ENCODE measurements around the gene TBCEL.
"Not testable (repeated sequence)": the region's sequence is repeated elsewhere in the genome, so short reads cannot be mapped to it uniquely, and the experiment has no call there.

The TBCEL gene

GRCh38 chr11:121106812-121107211, 82.9 kb downstream of the TBCEL start:
- no peaks in the 10 kb centered on the region for H3K9me3 ChIP-seq (ENCODE audit: control insufficient read depth, insufficient read depth, low read length)
- H3K4me3 ChIP-seq (ENCODE audit: low read depth, low read length): no peak overlapping the region
- H3K27ac ChIP-seq (ENCODE audit: low read depth, low read length): no peak overlapping the region
- no peaks in the 10 kb centered on the region for H3K36me3 ChIP-seq (ENCODE audit: control insufficient read depth, insufficient read depth, low read length)
- peaks cover 7% of the 10 kb centered on the region for H3K4me1 ChIP-seq (ENCODE audit: control insufficient read depth, insufficient read depth, low read length)
- peaks cover 3% of the 10 kb centered on the region; the same call in 1 of the 2 replicates for H3K27me3 ChIP-seq (ENCODE audit: control insufficient read depth, insufficient read depth, low read length)
- H3K9ac ChIP-seq (ENCODE audit: low read depth, low read length): no peak overlapping the region

GRCh38 chr11:121108413-121108812, 84.5 kb downstream of the TBCEL start:
- Histone ChIP-seq H3K4me1 (ENCODE audit: control insufficient read depth, insufficient read depth, low read length) (peaks cover 3% of the 10 kb centered on the region; the same call in 1 of the 2 replicates), H3K36me3 (ENCODE audit: control insufficient read depth, insufficient read depth, low read length) (no peaks in the 10 kb centered on the region), H3K27ac (ENCODE audit: low read depth, low read length) (no peak overlapping the region), H3K9ac (ENCODE audit: low read depth, low read length) (no peak overlapping the region), H3K4me3 (ENCODE audit: low read depth, low read length) (no peak overlapping the region), H3K9me3 (ENCODE audit: control insufficient read depth, insufficient read depth, low read length) (no peaks in the 10 kb centered on the region), H3K27me3 (ENCODE audit: control insufficient read depth, insufficient read depth, low read length) (peaks cover 3% of the 10 kb centered on the region; the same call in 1 of the 2 replicates)

GRCh38 chr11:121109471-121109870, 85.6 kb downstream of the TBCEL start:
- peaks cover 3% of the 10 kb centered on the region; the same call in 1 of the 2 replicates for H3K27me3 ChIP-seq (ENCODE audit: control insufficient read depth, insufficient read depth, low read length)

DNA sequence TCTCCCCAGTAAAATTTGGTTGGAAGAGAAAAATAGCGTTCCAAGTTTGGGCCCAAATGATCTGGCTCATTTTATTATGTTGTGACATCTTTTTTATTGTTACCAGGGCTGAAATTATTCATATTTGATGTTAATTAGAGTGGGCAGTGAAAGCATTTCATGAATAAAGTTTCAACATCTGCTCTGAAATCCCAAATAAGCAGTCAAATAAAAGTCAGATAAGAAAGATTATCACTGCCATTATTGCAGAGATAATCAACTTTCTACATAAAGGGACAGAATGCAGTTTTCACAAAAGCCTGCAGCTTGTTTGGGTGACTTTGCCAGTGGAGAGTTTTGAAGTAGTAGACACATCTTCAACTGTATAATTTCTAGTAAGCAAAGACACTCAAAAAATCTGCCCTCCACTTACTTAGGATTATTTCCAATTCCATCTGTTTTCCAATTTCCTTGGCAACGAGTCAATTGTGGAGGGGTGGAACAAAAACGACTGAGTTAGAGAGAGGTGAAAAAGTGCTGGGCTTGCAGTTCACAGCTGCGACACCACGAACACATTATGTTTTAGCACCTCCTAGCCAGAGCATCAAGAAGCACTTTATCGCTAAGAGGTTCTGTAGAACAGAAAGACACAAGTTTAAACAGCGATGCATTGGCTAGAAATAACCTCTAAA, 86.1 kb downstream of the TBCEL start:
- no peaks in the 10 kb centered on the region for H3K36me3 ChIP-seq (ENCODE audit: control insufficient read depth, insufficient read depth, low read length)
- peaks cover 3% of the 10 kb centered on the region; the same call in 1 of the 2 replicates for H3K4me1 ChIP-seq (ENCODE audit: control insufficient read depth, insufficient read depth, low read length)
- H3K27me3 ChIP-seq (ENCODE audit: control insufficient read depth, insufficient read depth, low read length): peaks cover 3% of the 10 kb centered on the region; the same call in 1 of the 2 replicates
- no peak overlapping the region for H3K4me3 ChIP-seq (ENCODE audit: low read depth, low read length)
- H3K9ac ChIP-seq (ENCODE audit: low read depth, low read length): no peak overlapping the region
- H3K9me3 ChIP-seq (ENCODE audit: control insufficient read depth, insufficient read depth, low read length): no peaks in the 10 kb centered on the region
- H3K27ac ChIP-seq (ENCODE audit: low read depth, low read length): no peak overlapping the region

More at GRCh38 chr11:121109471-121109870, 85.6 kb downstream of the TBCEL start:
- no peak overlapping the region for H3K4me3 ChIP-seq (ENCODE audit: low read depth, low read length)
- H3K36me3 ChIP-seq (ENCODE audit: control insufficient read depth, insufficient read depth, low read length): no peaks in the 10 kb centered on the region
- H3K9me3 ChIP-seq (ENCODE audit: control insufficient read depth, insufficient read depth, low read length): no peaks in the 10 kb centered on the region
- peaks cover 3% of the 10 kb centered on the region; the same call in 1 of the 2 replicates for H3K4me1 ChIP-seq (ENCODE audit: control insufficient read depth, insufficient read depth, low read length)
- H3K27ac ChIP-seq (ENCODE audit: low read depth, low read length): no peak overlapping the region
- H3K9ac ChIP-seq (ENCODE audit: low read depth, low read length): no peak overlapping the region

- no peak overlapping the region for H3K27ac ChIP-seq (ENCODE audit: low read depth, low read length)
- no peak overlapping the region for H3K9ac ChIP-seq (ENCODE audit: low read depth, low read length)
- peaks cover 3% of the 10 kb centered on the region; the same call in 1 of the 2 replicates for H3K4me1 ChIP-seq (ENCODE audit: control insufficient read depth, insufficient read depth, low read length)
- H3K4me3 ChIP-seq (ENCODE audit: low read depth, low read length): no peak overlapping the region
- no peaks in the 10 kb centered on the region for H3K9me3 ChIP-seq (ENCODE audit: control insufficient read depth, insufficient read depth, low read length)
- H3K27me3 ChIP-seq (ENCODE audit: control insufficient read depth, insufficient read depth, low read length): peaks cover 3% of the 10 kb centered on the region; the same call in 1 of the 2 replicates
- no peaks in the 10 kb centered on the region for H3K36me3 ChIP-seq (ENCODE audit: control insufficient read depth, insufficient read depth, low read length)
These were observed 87.2 kb downstream of the TBCEL start for GRCh38 chr11:121110871-121111724.

DNA sequence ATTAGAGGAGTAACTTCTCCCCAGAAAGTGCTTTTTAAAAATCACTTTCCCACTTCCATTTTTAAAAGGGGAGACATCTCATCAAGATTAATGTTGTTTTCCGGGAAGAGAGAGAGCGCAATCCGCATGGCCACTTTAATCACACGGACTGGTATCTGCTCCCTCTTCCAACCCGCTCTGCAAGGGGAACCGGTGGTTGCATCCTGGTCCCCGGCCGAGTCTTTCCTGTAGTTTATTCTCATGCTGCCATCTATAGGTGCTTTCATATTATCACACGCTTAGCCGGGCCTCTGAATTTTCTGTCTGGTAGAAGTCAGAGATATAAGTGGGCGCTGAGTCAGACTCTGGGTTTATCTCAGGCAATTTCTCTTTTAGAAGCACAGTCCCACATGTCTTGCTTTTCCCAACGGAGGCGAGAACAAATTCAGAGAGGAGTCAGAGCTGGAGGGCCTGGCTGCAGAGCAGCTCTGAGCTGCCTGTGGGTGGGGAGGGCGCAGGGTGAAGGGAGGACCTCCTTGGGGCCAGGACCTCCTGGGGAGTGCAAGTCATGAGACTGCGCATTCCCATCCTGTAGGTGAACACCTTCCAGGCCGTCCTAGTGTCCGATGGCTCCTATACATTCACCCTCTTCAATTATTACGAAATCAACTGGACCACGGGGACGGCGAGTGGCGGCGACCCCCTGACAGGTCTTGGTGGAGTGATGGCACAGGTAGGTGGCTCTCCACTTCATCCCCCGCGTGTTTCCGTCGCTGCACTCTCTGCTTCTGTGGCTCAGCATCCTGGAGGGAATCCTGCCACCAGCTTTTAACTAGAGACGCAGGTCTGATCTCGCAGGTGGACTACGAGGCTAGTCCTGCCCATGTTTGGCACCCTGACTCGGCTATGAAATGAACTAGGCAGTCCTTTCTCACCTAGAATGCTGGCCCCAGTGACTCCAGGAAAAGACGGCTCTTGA, 88.9 kb downstream of the TBCEL start:
- Histone ChIP-seq H3K9me3 (ENCODE audit: control insufficient read depth, insufficient read depth, low read length) (no peaks in the 10 kb centered on the region), H3K27ac (ENCODE audit: low read depth, low read length) (no peak overlapping the region), H3K4me3 (ENCODE audit: low read depth, low read length) (no peak overlapping the region), H3K27me3 (ENCODE audit: control insufficient read depth, insufficient read depth, low read length) (peaks cover 3% of the 10 kb centered on the region; the same call in 1 of the 2 replicates), H3K4me1 (ENCODE audit: control insufficient read depth, insufficient read depth, low read length) (peaks cover 3% of the 10 kb centered on the region; the same call in 1 of the 2 replicates), H3K36me3 (ENCODE audit: control insufficient read depth, insufficient read depth, low read length) (no peaks in the 10 kb centered on the region), H3K9ac (ENCODE audit: low read depth, low read length) (no peak overlapping the region)

- Histone ChIP-seq H3K4me3 (ENCODE audit: low read depth, low read length) (no peak overlapping the region), H3K9ac (ENCODE audit: low read depth, low read length) (no peak overlapping the region), H3K36me3 (ENCODE audit: control insufficient read depth, insufficient read depth, low read length) (no peaks in the 10 kb centered on the region), H3K4me1 (ENCODE audit: control insufficient read depth, insufficient read depth, low read length) (peaks cover 3% of the 10 kb centered on the region; the same call in 1 of the 2 replicates), H3K27ac (ENCODE audit: low read depth, low read length) (no peak overlapping the region), H3K27me3 (ENCODE audit: control insufficient read depth, insufficient read depth, low read length) (peaks cover 3% of the 10 kb centered on the region; the same call in 1 of the 2 replicates), H3K9me3 (ENCODE audit: control insufficient read depth, insufficient read depth, low read length) (no peaks in the 10 kb centered on the region)
These were observed 89.7 kb downstream of the TBCEL start for GRCh38 chr11:121113611-121114010.

GRCh38 chr11:121115024-121115423, 91.1 kb downstream of the TBCEL start:
- H3K9me3 ChIP-seq (ENCODE audit: control insufficient read depth, insufficient read depth, low read length); H3K27ac ChIP-seq (ENCODE audit: low read depth, low read length); H3K4me3 ChIP-seq (ENCODE audit: low read depth, low read length): not testable (repeated sequence)

GRCh38 chr11:121117788-121118187, 93.9 kb downstream of the TBCEL start:
- no peak overlapping the region for H3K4me3 ChIP-seq (ENCODE audit: low read depth, low read length)
- H3K36me3 ChIP-seq (ENCODE audit: control insufficient read depth, insufficient read depth, low read length): no peaks in the 10 kb centered on the region
- H3K9ac ChIP-seq (ENCODE audit: low read depth, low read length): no peak overlapping the region
- H3K4me1 ChIP-seq (ENCODE audit: control insufficient read depth, insufficient read depth, low read length): no peaks in the 10 kb centered on the region; the same call in 1 of the 2 replicates
- no peaks in the 10 kb centered on the region for H3K27me3 ChIP-seq (ENCODE audit: control insufficient read depth, insufficient read depth, low read length)
- H3K27ac ChIP-seq (ENCODE audit: low read depth, low read length): no peak overlapping the region
- peaks cover 14% of the 10 kb centered on the region for H3K9me3 ChIP-seq (ENCODE audit: control insufficient read depth, insufficient read depth, low read length)

More at GRCh38 chr11:121115024-121115423, 91.1 kb downstream of the TBCEL start:
- H3K36me3 ChIP-seq (ENCODE audit: control insufficient read depth, insufficient read depth, low read length); H3K4me1 ChIP-seq (ENCODE audit: control insufficient read depth, insufficient read depth, low read length); H3K27me3 ChIP-seq (ENCODE audit: control insufficient read depth, insufficient read depth, low read length); H3K9ac ChIP-seq (ENCODE audit: low read depth, low read length): not testable (repeated sequence)

GRCh38 chr11:121119440-121119839, 95.5 kb downstream of the TBCEL start:
- Histone ChIP-seq H3K4me3 (ENCODE audit: low read depth, low read length) (no peak overlapping the region), H3K27me3 (ENCODE audit: control insufficient read depth, insufficient read depth, low read length) (no peaks in the 10 kb centered on the region), H3K9ac (ENCODE audit: low read depth, low read length) (no peak overlapping the region), H3K36me3 (ENCODE audit: control insufficient read depth, insufficient read depth, low read length) (no peaks in the 10 kb centered on the region), H3K4me1 (ENCODE audit: control insufficient read depth, insufficient read depth, low read length) (no peaks in the 10 kb centered on the region), H3K27ac (ENCODE audit: low read depth, low read length) (no peak overlapping the region), H3K9me3 (ENCODE audit: control insufficient read depth, insufficient read depth, low read length) (peaks cover 17% of the 10 kb centered on the region)

Data from HUES48 (cell line).